ENCODE results near the gene ACYP1. TPM values are rescaled to one million over a fixed set of nuclear protein-coding genes. Genes with fewer than 3 reads are reported as not detected.

The ACYP1 gene
- total and polyA plus RNA-seq, 2 of the 13 experiments (the other 11 are each of a cell fraction or from before 2014, with no cell fraction given) = 9.7 to 22.4 TPM

GRCh38 chr14:75069811-75070145, 6.0 kb upstream of the ACYP1 start (continued):
- TF ChIP-seq ZNF687 (CRISPR knock-in tag; IDR thresholded peaks at IDR 0.05) (peak; percentile 45), TFAP4 (IDR thresholded peaks at IDR 0.05; ENCODE audit: borderline replicate concordance, low read depth) (peak; percentile 1; the same call in 1 of the 2 replicates), HDAC1 (CRISPR knock-in tag; IDR thresholded peaks at IDR 0.05) (no peak), NKX3-1 (CRISPR knock-in tag; IDR thresholded peaks at IDR 0.05) (no peak), ZNF430 (CRISPR knock-in tag; IDR thresholded peaks at IDR 0.05) (no peak), KDM6A (CRISPR knock-in tag; IDR thresholded peaks at IDR 0.05; ENCODE audit: low read depth) (no peak), ZNF451 (CRISPR knock-in tag; IDR thresholded peaks at IDR 0.05) (no peak), ZBTB40 (IDR thresholded peaks at IDR 0.05) (no peak), ZBTB40 (CRISPR knock-in tag; IDR thresholded peaks at IDR 0.05) (no peak; the same call in 1 of the 2 replicates), THYN1 (CRISPR knock-in tag; IDR thresholded peaks at IDR 0.05; ENCODE audit: borderline replicate concordance, low read depth) (0 out of 2 replicates have a peak, but pooled peaks have one; percentile 73), ZNF776 (CRISPR knock-in tag; IDR thresholded peaks at IDR 0.05) (no peak), NFE2L2 (IDR thresholded peaks at IDR 0.05; ENCODE audit: low read length) (no peak), BORCS8-MEF2B (CRISPR knock-in tag; IDR thresholded peaks at IDR 0.05) (peak; percentile 58; the same call in 1 of the 2 replicates), ZNF501 (CRISPR knock-in tag; IDR thresholded peaks at IDR 0.05) (peak; percentile 13; the same call in 1 of the 2 replicates), ZNF597 (CRISPR knock-in tag; IDR thresholded peaks at IDR 0.05) (no peak), ZNF354B (CRISPR knock-in tag; IDR thresholded peaks at IDR 0.05) (no peak), SAP130 (CRISPR knock-in tag; IDR thresholded peaks at IDR 0.05; ENCODE audit: low read depth) (peak; percentile 45)

Data from HepG2 (cell line).